GM18868 (cell line): ENCODE results near the gene FGF12.

Source experiments
- ATAC-seq: cut with Tn5 transposase; IDR thresholded peaks from one replicate; pipeline ENCODE4 v1.9.1; 2021; ENCODE audit warnings: mild to moderate bottlenecking, moderate library complexity; ENCODE audit not compliant: unreplicated experiment

FGF12 gene

GRCh38 chr3:192685801-192686200, 41.5 kb downstream of the FGF12 start:
- no peak for ATAC-seq

- no peak for ATAC-seq
Observed at GRCh38 chr3:192684151-192684550, 43.2 kb downstream of the FGF12 start.

- peak; percentile 81 for ATAC-seq
Observed at GRCh38 chr3:192675958-192676649, 51.2 kb downstream of the FGF12 start.

- ATAC-seq = no peak
Observed at GRCh38 chr3:192655628-192656027, 71.7 kb downstream of the FGF12 start.

- ATAC-seq = no peak
Observed at GRCh38 chr3:192655040-192655439, 72.3 kb downstream of the FGF12 start.

- no peak for ATAC-seq
Observed at GRCh38 chr3:192653862-192654261, 73.5 kb downstream of the FGF12 start.

- no peak for ATAC-seq
Observed at GRCh38 chr3:192652727-192653126, 74.6 kb downstream of the FGF12 start.

GRCh38 chr3:192651836-192652512, 75.4 kb downstream of the FGF12 start:
- no peak for ATAC-seq

GRCh38 chr3:192645437-192645836, 81.9 kb downstream of the FGF12 start:
- ATAC-seq = no peak

GRCh38 chr3:192642651-192643050, 84.7 kb downstream of the FGF12 start:
- no peak for ATAC-seq

- no peak for ATAC-seq
Observed at GRCh38 chr3:192641919-192642318, 85.4 kb downstream of the FGF12 start.

- no peak for ATAC-seq
Observed at GRCh38 chr3:192639987-192640386, 87.4 kb downstream of the FGF12 start.

- no peak for ATAC-seq
Observed at GRCh38 chr3:192637803-192638202, 89.5 kb downstream of the FGF12 start.

GRCh38 chr3:192636517-192637444, 90.6 kb downstream of the FGF12 start:
- no peak for ATAC-seq

GRCh38 chr3:192629429-192629828, 97.9 kb downstream of the FGF12 start:
- no peak for ATAC-seq

GRCh38 chr3:192621909-192622308, 105.4 kb downstream of the FGF12 start:
- no peak for ATAC-seq

GRCh38 chr3:192620275-192620674, 107.1 kb downstream of the FGF12 start:
- ATAC-seq = no peak

GRCh38 chr3:192611411-192611810, 115.9 kb downstream of the FGF12 start:
- no peak for ATAC-seq

GRCh38 chr3:192608726-192609600, 118.4 kb downstream of the FGF12 start:
- no peak for ATAC-seq

GRCh38 chr3:192607798-192608197, 119.5 kb downstream of the FGF12 start:
- no peak for ATAC-seq

GRCh38 chr3:192597913-192598312, 129.4 kb downstream of the FGF12 start:
- no peak for ATAC-seq
